Measurements from ENCODE around the gene IL27RA.

DNA sequence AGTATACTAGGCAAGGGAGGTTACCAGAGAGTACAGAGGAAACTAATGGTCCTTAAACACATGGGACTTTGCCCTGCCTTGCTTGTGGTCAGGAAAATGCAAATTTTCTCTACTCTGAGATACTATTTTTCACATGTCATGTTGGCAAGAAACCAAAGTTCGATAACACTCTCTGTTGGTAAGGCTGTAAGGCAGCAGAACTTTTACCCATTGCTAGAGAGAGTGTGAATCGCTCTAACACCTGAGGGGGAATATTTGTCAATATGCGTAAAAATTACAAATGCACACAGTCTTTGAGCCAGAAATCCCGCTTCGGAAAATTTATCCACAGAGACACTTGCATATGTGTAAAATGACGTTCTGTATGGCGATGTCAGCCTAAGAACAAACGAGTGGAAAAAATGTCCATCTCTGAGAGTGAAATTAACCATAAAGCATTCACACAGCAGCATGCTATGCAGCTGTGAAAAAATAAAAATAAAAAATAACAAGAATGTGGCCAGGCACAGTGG lies 16.0 kb upstream of the IL27RA start:
- TF ChIP-seq, protein P1, sequence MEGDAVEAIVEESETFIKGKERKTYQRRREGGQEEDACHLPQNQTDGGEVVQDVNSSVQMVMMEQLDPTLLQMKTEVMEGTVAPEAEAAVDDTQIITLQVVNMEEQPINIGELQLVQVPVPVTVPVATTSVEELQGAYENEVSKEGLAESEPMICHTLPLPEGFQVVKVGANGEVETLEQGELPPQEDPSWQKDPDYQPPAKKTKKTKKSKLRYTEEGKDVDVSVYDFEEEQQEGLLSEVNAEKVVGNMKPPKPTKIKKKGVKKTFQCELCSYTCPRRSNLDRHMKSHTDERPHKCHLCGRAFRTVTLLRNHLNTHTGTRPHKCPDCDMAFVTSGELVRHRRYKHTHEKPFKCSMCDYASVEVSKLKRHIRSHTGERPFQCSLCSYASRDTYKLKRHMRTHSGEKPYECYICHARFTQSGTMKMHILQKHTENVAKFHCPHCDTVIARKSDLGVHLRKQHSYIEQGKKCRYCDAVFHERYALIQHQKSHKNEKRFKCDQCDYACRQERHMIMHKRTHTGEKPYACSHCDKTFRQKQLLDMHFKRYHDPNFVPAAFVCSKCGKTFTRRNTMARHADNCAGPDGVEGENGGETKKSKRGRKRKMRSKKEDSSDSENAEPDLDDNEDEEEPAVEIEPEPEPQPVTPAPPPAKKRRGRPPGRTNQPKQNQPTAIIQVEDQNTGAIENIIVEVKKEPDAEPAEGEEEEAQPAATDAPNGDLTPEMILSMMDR (conservative IDR thresholded peaks at IDR 0.05) = no peak
- no peak for TF ChIP-seq EZH2 (IDR thresholded peaks at IDR 0.05; ENCODE audit: low read depth)
